Keratinocyte (primary cell): ENCODE measurements around the gene PROCR.
A peak's percentile ranks its signal among the peaks of the same experiment; 100 is the strongest.

Experiments
- CTCF ChIP-seq, 3 experiments: IDR thresholded peaks in 1 of 3; conservative IDR thresholded peaks in 1 of 3; optimal IDR thresholded peaks in 1 of 3; 2 replicates in 2 of 3; 3 replicates in 1 of 3; pipeline versions ENCODE3 to v1.5.1; 2011; ENCODE audit warnings: low read length in 3 of 3, mild to moderate bottlenecking in 3 of 3, moderate library complexity in 2 of 3, control low read depth in 1 of 3, inconsistent platforms in 1 of 3; ENCODE audit not compliant: insufficient read depth in 2 of 3; ENCODE audit errors: extremely low read depth in 1 of 3
- EZH2 ChIP-seq: IDR thresholded peaks from one replicate; pipeline ENCODE4 v1.6.1; 2012; ENCODE audit warnings: inconsistent platforms, mild to moderate bottlenecking, low read length, moderate library complexity

DNA sequence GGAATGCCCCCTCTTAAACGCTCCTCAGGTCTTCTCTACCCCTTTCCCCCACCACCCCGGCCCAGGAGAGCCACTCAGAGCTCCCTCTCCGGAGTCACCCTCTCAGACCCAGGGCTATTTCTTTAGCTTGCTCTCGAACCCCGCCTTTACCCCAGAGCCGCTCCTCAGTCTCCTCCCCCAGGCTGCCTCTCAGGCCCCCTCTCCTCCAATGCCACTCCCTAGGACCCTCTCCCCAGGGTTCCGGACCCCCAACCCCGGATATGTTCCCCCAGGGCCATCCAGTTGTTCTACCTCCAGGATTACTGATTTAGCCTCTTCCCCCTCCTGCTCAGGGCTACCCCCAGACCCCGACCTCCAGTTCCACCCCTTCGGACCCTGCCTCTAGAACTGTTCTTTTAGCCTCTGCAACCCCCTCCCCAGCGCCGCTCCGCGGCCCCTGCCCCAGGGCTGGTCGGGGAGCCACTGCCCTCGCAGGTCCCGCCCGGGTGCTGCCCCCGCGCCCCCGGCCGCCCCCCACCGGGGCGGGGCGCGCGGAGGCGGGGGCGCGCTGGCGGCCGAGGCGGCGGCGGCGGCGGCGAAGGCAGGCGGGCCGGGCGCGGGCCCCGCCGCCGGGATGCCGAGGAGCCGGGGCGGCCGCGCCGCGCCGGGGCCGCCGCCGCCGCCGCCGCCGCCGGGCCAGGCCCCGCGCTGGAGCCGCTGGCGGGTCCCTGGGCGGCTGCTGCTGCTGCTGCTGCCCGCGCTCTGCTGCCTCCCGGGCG lies 54.4 kb downstream of the PROCR start, which contains the start of gene MMP24:
- TF ChIP-seq EZH2 (peak; percentile 87), CTCF (optimal IDR thresholded peaks at IDR 0.05 in 1 of 3, IDR thresholded peaks at IDR 0.05 in 1 of 3, conservative IDR thresholded peaks at IDR 0.05 in 1 of 3; ENCODE audit: extremely low read depth in 1 of 3, insufficient read depth in 2 of 3, low read length in 3 of 3) (no peak)
